ENCODE measurements around the gene PTPRN2. TPM values are rescaled to one million over a fixed set of nuclear protein-coding genes. Genes with fewer than 3 reads are reported as not detected.
A peak's percentile ranks its signal among the peaks of the same experiment; 100 is the strongest.

PTPRN2 gene
- total and polyA plus RNA-seq, 9 of the 15 experiments (the other 6 are each of a cell fraction or from before 2014, with no cell fraction given): not detected

DNA sequence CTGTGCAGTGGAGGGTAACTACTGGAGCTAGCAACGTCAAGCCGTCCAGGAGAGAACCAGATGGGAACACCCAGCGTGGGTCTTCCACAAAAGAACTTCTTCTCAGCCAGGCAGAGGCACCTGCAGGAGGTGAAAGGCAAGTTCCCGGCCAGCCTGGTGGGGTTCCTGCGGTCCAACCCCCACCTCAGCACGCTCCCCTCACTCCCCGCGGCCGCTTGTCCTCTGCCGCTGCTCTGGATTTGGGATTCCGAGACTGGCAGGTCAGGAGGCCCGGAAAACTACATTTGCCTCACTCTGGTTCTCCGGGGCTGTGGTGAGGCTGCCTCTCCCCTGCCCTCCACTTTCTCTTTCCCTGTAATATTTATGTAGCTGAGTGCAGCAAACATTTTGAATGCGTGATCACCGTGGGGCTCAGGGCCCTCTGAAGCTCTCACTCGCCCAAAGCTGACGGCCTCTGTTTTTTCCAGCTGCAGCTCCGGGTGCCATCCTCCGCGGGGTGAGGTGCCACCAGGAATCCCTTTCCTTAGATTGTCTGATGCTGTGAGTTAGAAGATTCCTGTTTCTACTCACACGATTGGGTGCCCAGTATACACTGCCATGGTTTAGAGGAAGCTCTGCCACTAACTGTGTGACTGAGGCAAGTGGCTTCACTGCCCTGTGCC is 884.0 kb downstream of the PTPRN2 start:
- H3K4me2 ChIP-seq (ENCODE audit: insufficient read depth, low read length): no peak overlapping the region
- no peak overlapping the region for H2AFZ ChIP-seq (ENCODE audit: low read depth, low read length)
- no TSS peak for BruUV-seq (replicated peaks)
- H3K9ac ChIP-seq (ENCODE audit: insufficient read depth in 1 of 2, low read depth in 2 of 2, low read length in 2 of 2): no peak overlapping the region
- no peaks in the 10 kb centered on the region for H3K79me2 ChIP-seq (ENCODE audit: control insufficient read depth, insufficient read depth, low read length)
- peaks cover 61 to 94% of the 10 kb centered on the region in 2 experiments for H3K27me3 ChIP-seq (ENCODE audit: control insufficient read depth in 2 of 2, insufficient read depth in 2 of 2, low read length in 2 of 2)
- DNase-seq (ENCODE audit: extremely low read depth in 1 of 4, low spot score in 3 of 4) (no peak), FAIRE-seq (no peak), ATAC-seq (peak; percentile 19; the same call in 2 of the 3 replicates)
- CTCF ChIA-PET (ENCODE audit: low intra/inter-chr PET ratio): no interaction called here
- H4K20me1 ChIP-seq (replicated peaks; ENCODE audit: control insufficient read depth, insufficient read depth, low read length): peaks cover 10% of the 10 kb centered on the region; the same call in 1 of the 2 replicates
- H3K4me1 ChIP-seq (replicated peaks in 1 of 2; ENCODE audit: control insufficient read depth in 2 of 2, insufficient read depth in 2 of 2, low read length in 2 of 2): no peaks in the 10 kb centered on the region
- no peak overlapping the region for H3K4me3 ChIP-seq
- in situ Hi-C loops (cut with MboI) (no loop called here), intact Hi-C loops (cut with micrococcal nuclease) (no loop called here)
- H3K36me3 ChIP-seq (ENCODE audit: control insufficient read depth, insufficient read depth, low read length): no peaks in the 10 kb centered on the region
- WGBS (ENCODE audit: insufficient coverage, low coverage, missing lambda C conversion rate): under 1% methylated on average over 21 of the region's 21 CpGs
- H3K9me3 ChIP-seq (replicated peaks; ENCODE audit: control insufficient read depth, insufficient read depth, low read depth, low read length): no peaks in the 10 kb centered on the region
- no peak overlapping the region for H3K27ac ChIP-seq (ENCODE audit: extremely low read depth, low read depth, low read length)
- H3K9me1 ChIP-seq (ENCODE audit: control insufficient read depth, insufficient read depth, low read length): no peaks in the 10 kb centered on the region
- no peak for TF ChIP-seq ZNF644 (tag; IDR thresholded peaks at IDR 0.05; ENCODE audit: low read depth)
- TF ChIP-seq, protein P1, sequence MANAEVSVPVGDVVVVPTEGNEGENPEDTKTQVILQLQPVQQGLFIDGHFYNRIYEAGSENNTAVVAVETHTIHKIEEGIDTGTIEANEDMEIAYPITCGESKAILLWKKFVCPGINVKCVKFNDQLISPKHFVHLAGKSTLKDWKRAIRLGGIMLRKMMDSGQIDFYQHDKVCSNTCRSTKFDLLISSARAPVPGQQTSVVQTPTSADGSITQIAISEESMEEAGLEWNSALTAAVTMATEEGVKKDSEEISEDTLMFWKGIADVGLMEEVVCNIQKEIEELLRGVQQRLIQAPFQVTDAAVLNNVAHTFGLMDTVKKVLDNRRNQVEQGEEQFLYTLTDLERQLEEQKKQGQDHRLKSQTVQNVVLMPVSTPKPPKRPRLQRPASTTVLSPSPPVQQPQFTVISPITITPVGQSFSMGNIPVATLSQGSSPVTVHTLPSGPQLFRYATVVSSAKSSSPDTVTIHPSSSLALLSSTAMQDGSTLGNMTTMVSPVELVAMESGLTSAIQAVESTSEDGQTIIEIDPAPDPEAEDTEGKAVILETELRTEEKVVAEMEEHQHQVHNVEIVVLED (CRISPR knock-in tag; IDR thresholded peaks at IDR 0.05): no peak
- TF ChIP-seq SMARCE1 (IDR thresholded peaks at IDR 0.05): no peak
- POLR2A ChIA-PET: interaction anchor here (0.7 kb wide), 1 partner anchor 17 kb away, joined by 3 read pairs; no protein-coding TSS in a partner anchor
